ENCODE results near the gene ERBB4.

DNA sequence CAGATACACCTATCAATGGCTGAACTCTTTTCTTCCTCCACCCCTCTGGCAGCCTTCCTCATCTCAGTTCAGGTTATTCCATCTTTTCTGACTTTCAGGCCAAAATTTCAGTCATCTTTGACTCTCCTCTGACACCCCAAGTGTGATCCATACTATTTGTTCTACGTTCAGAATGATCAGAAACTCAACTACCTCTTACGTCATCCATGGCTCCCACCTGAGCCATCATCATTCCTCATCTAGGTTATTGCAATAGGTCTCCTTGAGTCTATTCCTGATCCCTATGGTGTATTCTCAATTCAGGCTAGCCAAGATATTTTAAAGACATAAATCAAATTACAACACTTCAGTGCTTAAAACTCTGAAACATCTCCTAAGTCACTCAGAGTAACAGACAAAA, 589.7 kb downstream of the ERBB4 start:
- TF ChIP-seq EZH2phosphoT487 (IDR thresholded peaks at IDR 0.05; ENCODE audit: borderline replicate concordance, low read depth) = no peak
- TF ChIP-seq REST (IDR thresholded peaks at IDR 0.05; ENCODE audit: low read depth, low read length) = no peak

All from SK-N-SH (cell line).